IMR-90 (cell line): ENCODE measurements around the gene ZMIZ1. TPM values are rescaled to one million over a fixed set of nuclear protein-coding genes. Genes with fewer than 3 reads are reported as not detected.

Experiments used
- ATAC-seq: fragments of 200-7000 bp; cut with Tn5 transposase; 2 replicates; pipeline ENCODE4 v1.9.1; 2020; ENCODE audit warnings: low read depth, mild to moderate bottlenecking, moderate library complexity
- BruUV-seq: library from RNA; stranded (reverse); fragments of 400-500 nt; replicated peaks from 2 replicates; lab custom pipeline; 2021; lab: Mats Ljungman, UMichigan
- CTCF ChIA-PET: fragments of 300-600 bp; formaldehyde crosslinking; extraction: SDS; loops from one replicate; lab custom pipeline; 2021; ENCODE audit warnings: antibody characterized with exemption; lab: Yijun Ruan, JAX
- POLR2A ChIA-PET: fragments of 300-600 bp; sonication (Branson Sonifier 250); formaldehyde crosslinking; loops from one replicate; lab custom pipeline; 2022; ENCODE audit warnings: antibody characterized with exemption; ENCODE audit not compliant: unreplicated experiment; lab: Charles Lee
- DNase-seq: peaks from one replicate; pipeline ENCODE4 v3.0.0; 2013
- H2AFZ ChIP-seq: replicated peaks from 2 replicates; pipeline ENCODE3; 2013; ENCODE audit warnings: low read length, mild to moderate bottlenecking; ENCODE audit not compliant: poor library complexity
- H2AK5ac ChIP-seq: 2 replicates; pipeline ENCODE4 v1.6.1; 2013; ENCODE audit warnings: low read depth, low read length, inconsistent platforms
- H2AK9ac ChIP-seq: replicated peaks from 2 replicates; pipeline ENCODE3; 2013; ENCODE audit warnings: mild to moderate bottlenecking, low read depth, low read length, moderate library complexity; ENCODE audit not compliant: poor library complexity
- H2BK120ac ChIP-seq: 2 replicates; pipeline ENCODE4 v1.6.1; 2013; ENCODE audit warnings: low read depth, low read length, inconsistent platforms
- H2BK15ac ChIP-seq: 3 replicates; pipeline ENCODE4 v1.6.1; 2013; ENCODE audit warnings: low read depth, low read length, inconsistent platforms
- H2BK20ac ChIP-seq: 2 replicates; pipeline ENCODE4 v1.6.1; 2013; ENCODE audit warnings: low read depth, mild to moderate bottlenecking, inconsistent platforms, low read length, moderate library complexity
- H2BK5ac ChIP-seq: 2 replicates; pipeline ENCODE4 v1.6.1; 2013; ENCODE audit warnings: mild to moderate bottlenecking, low read depth, low read length, inconsistent platforms; ENCODE audit not compliant: poor library complexity, severe bottlenecking
- H3K14ac ChIP-seq: replicated peaks from 2 replicates; pipeline ENCODE4 v1.6.1; 2013; ENCODE audit warnings: low read depth, low read length, inconsistent platforms
- H3K18ac ChIP-seq: 2 replicates; pipeline ENCODE4 v1.6.1; 2013; ENCODE audit warnings: low read depth, low read length, control low read depth
- H3K23ac ChIP-seq: 2 replicates; pipeline ENCODE4 v1.6.1; 2013; ENCODE audit warnings: low read depth, low read length, inconsistent platforms
- H3K27ac ChIP-seq: 2 replicates; pipeline ENCODE4 v1.5.1; 2013; ENCODE audit warnings: mild to moderate bottlenecking, control low read depth, low read length; ENCODE audit not compliant: insufficient read depth
- H3K27me3 ChIP-seq: 2 replicates; pipeline ENCODE4 v1.6.1; 2013; ENCODE audit warnings: low read length; ENCODE audit not compliant: control insufficient read depth, insufficient read depth
- H3K36me3 ChIP-seq: 2 replicates; pipeline ENCODE4 v1.6.1; 2013; ENCODE audit warnings: low read length, mixed read lengths; ENCODE audit not compliant: control insufficient read depth, insufficient read depth
- H3K4ac ChIP-seq: 2 replicates; pipeline ENCODE4 v1.6.1; 2013; ENCODE audit warnings: low read depth, low read length, inconsistent platforms
- H3K4me1 ChIP-seq: 2 replicates; pipeline ENCODE4 v1.6.1; 2013; ENCODE audit warnings: low read length, mixed read lengths; ENCODE audit not compliant: control insufficient read depth, insufficient read depth
- H3K4me2 ChIP-seq: 2 replicates; pipeline ENCODE4 v1.6.1; 2013; ENCODE audit warnings: low read depth, mild to moderate bottlenecking, control low read depth, low read length, moderate library complexity
- H3K4me3 ChIP-seq: 2 replicates; pipeline ENCODE4 v1.5.1; 2013; ENCODE audit warnings: low read depth, mild to moderate bottlenecking, control low read depth, low read length, moderate library complexity; ENCODE audit not compliant: insufficient read depth
- H3K56ac ChIP-seq: 2 replicates; pipeline ENCODE4 v1.6.1; 2013; ENCODE audit warnings: low read length, inconsistent platforms; ENCODE audit not compliant: insufficient read depth; ENCODE audit errors: extremely low read depth
- H3K79me1 ChIP-seq, 2 experiments: 2 replicates each; pipeline ENCODE4 v1.6.1; 2013; ENCODE audit warnings: low read length in 2 of 2, inconsistent platforms in 1 of 2, low read depth in 1 of 2
- H3K9ac ChIP-seq: 2 replicates; pipeline ENCODE4 v1.6.1; 2013; ENCODE audit warnings: low read depth, low read length, control low read depth
- H3K9me1 ChIP-seq: 2 replicates; pipeline ENCODE4 v1.6.1; 2013; ENCODE audit warnings: low read length, inconsistent platforms; ENCODE audit not compliant: insufficient read depth
- H3K9me3 ChIP-seq: 2 replicates; pipeline ENCODE4 v1.6.1; 2013; ENCODE audit warnings: low read length; ENCODE audit not compliant: control insufficient read depth, insufficient read depth
- H4K20me1 ChIP-seq: 2 replicates; pipeline ENCODE4 v1.6.1; 2013; ENCODE audit warnings: low read length, inconsistent platforms; ENCODE audit not compliant: insufficient read depth
- H4K5ac ChIP-seq: 2 replicates; pipeline ENCODE4 v1.6.1; 2013; ENCODE audit warnings: mild to moderate bottlenecking, low read depth, low read length, control low read depth
- H4K8ac ChIP-seq, 2 experiments: 2 replicates each; pipeline ENCODE4 v1.6.1; 2013; ENCODE audit warnings: low read depth in 2 of 2, low read length in 2 of 2, control low read depth in 1 of 2, inconsistent platforms in 1 of 2
- H4K91ac ChIP-seq: 2 replicates; pipeline ENCODE4 v1.6.1; 2013; ENCODE audit warnings: low read depth, low read length, inconsistent platforms; ENCODE audit not compliant: insufficient read depth
- BHLHE40 ChIP-seq: fragments of 150-350 bp; IDR thresholded peaks from 2 replicates; pipeline ENCODE4 v1.6.1; 2016; ENCODE audit warnings: mild to moderate bottlenecking, low read depth, low read length
- CEBPB ChIP-seq: IDR thresholded peaks from 2 replicates; pipeline ENCODE4 v1.6.1; 2012; ENCODE audit warnings: low read depth, low read length, improper control_type of control experiment
- CHD1 ChIP-seq: IDR thresholded peaks from 2 replicates; pipeline ENCODE4 v1.6.1; 2012; ENCODE audit warnings: low read depth, low read length, improper control_type of control experiment
- CTCF ChIP-seq: conservative IDR thresholded peaks from 2 replicates; pipeline ENCODE4 v1.5.1; 2012; ENCODE audit warnings: mild to moderate bottlenecking, low read depth, low read length, improper control_type of control experiment
- FOS ChIP-seq: fragments of 150-350 bp; IDR thresholded peaks from 2 replicates; pipeline ENCODE4 v1.6.1; 2016; ENCODE audit warnings: low read depth, low read length
- MAFK ChIP-seq: IDR thresholded peaks from 2 replicates; pipeline ENCODE4 v1.6.1; 2012; ENCODE audit warnings: low read depth, low read length, improper control_type of control experiment
- MAZ ChIP-seq: IDR thresholded peaks from 2 replicates; pipeline ENCODE4 v1.6.1; 2012; ENCODE audit warnings: low read depth, mild to moderate bottlenecking, low read length, improper control_type of control experiment, moderate library complexity, borderline replicate concordance
- MXI1 ChIP-seq: IDR thresholded peaks from 2 replicates; pipeline ENCODE4 v1.6.1; 2012; ENCODE audit warnings: low read depth, mild to moderate bottlenecking, low read length, moderate library complexity, borderline replicate concordance
- NFE2L2 ChIP-seq: fragments of 150-350 bp; IDR thresholded peaks from 2 replicates; pipeline ENCODE4 v1.6.1; 2016; ENCODE audit warnings: low read depth, mild to moderate bottlenecking, low read length
- POLR2A ChIP-seq: IDR thresholded peaks from 2 replicates; pipeline ENCODE4 v1.6.1; 2012; ENCODE audit warnings: mild to moderate bottlenecking, low read depth, low read length
- RAD21 ChIP-seq: IDR thresholded peaks from 2 replicates; pipeline ENCODE4 v1.6.1; 2012; ENCODE audit warnings: low read length, improper control_type of control experiment
- RCOR1 ChIP-seq: IDR thresholded peaks from 2 replicates; pipeline ENCODE4 v1.6.1; 2012; ENCODE audit warnings: mild to moderate bottlenecking, low read length, improper control_type of control experiment; ENCODE audit not compliant: insufficient replicate concordance
- RFX5 ChIP-seq: IDR thresholded peaks from 2 replicates; pipeline ENCODE4 v1.8.0; 2012; ENCODE audit warnings: low read depth, mild to moderate bottlenecking, low read length, moderate library complexity
- SMC3 ChIP-seq: fragments of 150-350 bp; IDR thresholded peaks from 2 replicates; pipeline ENCODE4 v1.6.1; 2016; ENCODE audit warnings: low read depth, mild to moderate bottlenecking, antibody characterized with exemption, low read length, moderate library complexity
- USF2 ChIP-seq: fragments of 150-350 bp; IDR thresholded peaks from 2 replicates; pipeline ENCODE4 v1.6.1; 2017; ENCODE audit warnings: mild to moderate bottlenecking, antibody characterized with exemption, low read length, low read depth
- WGBS, 2 experiments: methylation state at CpG; one replicate each; pipeline versions ENCODE4 v1.1.5 to v1.1.7; 2013; ENCODE audit warnings: missing lambda C conversion rate in 2 of 2; ENCODE audit not compliant: insufficient read length in 1 of 2; ENCODE audit errors: extremely low coverage in 2 of 2; 5-methylcytosine and 5-hydroxymethylcytosine counted together
- dilution Hi-C: fragments of 300-500 bp; cut with HindIII; formaldehyde crosslinking; loops from one replicate; pipeline ENCODE4 v1.14.3; 2018; ENCODE audit warnings: low sequenced_read_pairs; ENCODE audit not compliant: unreplicated experiment
- in situ Hi-C: fragments of 300-500 bp; cut with MboI; formaldehyde crosslinking; loops from 3 replicates; pipeline ENCODE4 v1.14.3; 2019; ENCODE audit warnings: low sequenced_read_pairs, inconsistent platforms, mixed read lengths
- intact Hi-C: fragments of 100-400 bp; cut with micrococcal nuclease; formaldehyde crosslinking; loops from 2 replicates; pipeline ENCODE4 v1.10.0; 2022
- polyA plus RNA-seq, 3 experiments: library from polyadenylated mRNA; depleted of rRNA; stranded (reverse); fragments of >200 nt; gene quantifications; 2 replicates each; pipeline ENCODE4 v1.2.3, GENCODE V29; 2012; ENCODE audit warnings: low replicate concordance in 1 of 3
- total RNA-seq: library from RNA; depleted of rRNA; stranded (reverse); fragments of >200 nt; gene quantifications from 2 replicates; pipeline ENCODE4 v1.2.3, GENCODE V29; 2012
- TF ChIP-seq, protein P1 (sequence below): fragments of 150-350 bp; IDR thresholded peaks from 2 replicates; pipeline ENCODE4 v1.6.1; 2016; ENCODE audit warnings: low read depth, mild to moderate bottlenecking, low read length, moderate library complexity, borderline replicate concordance

The ZMIZ1 gene
- total and polyA plus RNA-seq, 2 of the 4 experiments (the other 2 are of a cell fraction), result 6.6 to 48.7 TPM

DNA sequence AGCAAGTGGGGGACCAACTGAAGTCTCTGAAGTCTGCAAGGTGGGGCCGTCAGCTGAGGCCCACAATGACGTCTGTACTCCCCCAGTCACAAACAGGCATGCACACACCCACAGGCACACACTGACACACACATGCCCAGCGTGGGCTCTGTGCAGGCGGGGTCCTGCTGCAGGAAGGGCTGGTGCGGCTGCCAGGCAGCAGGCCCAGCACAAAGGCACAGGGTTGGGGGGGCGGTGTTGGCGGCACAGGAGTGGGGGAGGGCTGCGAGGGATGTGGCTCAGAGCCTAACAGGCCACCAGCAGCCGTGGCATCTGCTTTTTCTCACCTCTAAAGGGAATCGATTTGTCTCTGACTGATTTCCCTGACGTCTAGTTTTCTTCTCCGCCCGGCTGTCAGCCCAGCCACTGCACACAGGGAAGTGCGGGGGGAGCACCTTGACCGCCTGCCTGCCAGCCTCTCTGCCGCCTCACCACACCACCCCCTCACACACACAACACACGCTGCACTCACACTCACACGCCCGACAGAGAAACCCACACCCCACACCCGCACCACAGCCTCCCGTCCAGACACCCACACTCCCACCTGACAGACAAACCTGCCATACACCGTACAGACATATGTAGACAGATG, 43.5 kb upstream of the ZMIZ1 start:
- H2BK20ac ChIP-seq, result no peak overlapping the region
- H3K79me1 ChIP-seq, result no peaks in the 10 kb centered on the region
- no peak overlapping the region for H2AK9ac ChIP-seq
- no peak overlapping the region for H2BK120ac ChIP-seq
- no TSS peak for BruUV-seq
- H4K91ac ChIP-seq, result no peak overlapping the region
- no peak overlapping the region for H3K23ac ChIP-seq
- H2AK5ac ChIP-seq, result no peak overlapping the region
- no peak overlapping the region for H4K5ac ChIP-seq
- ChIA-PET POLR2A (no interaction called here), CTCF (no interaction called here)
- H4K20me1 ChIP-seq, result no peaks in the 10 kb centered on the region; the same call in 1 of the 2 replicates
- peak overlapping the region; percentile 56 for H2AFZ ChIP-seq
- no peak overlapping the region for H3K4ac ChIP-seq
- H4K8ac ChIP-seq, result no peak overlapping the region
- no peak overlapping the region for H3K14ac ChIP-seq
- 15% methylated on average over 4 of the region's 22 CpGs; no CpG with 5 or more reads in 1 of the 2 experiments for WGBS, 2 experiments
- no peak overlapping the region for H3K4me3 ChIP-seq
- DNase-seq (no peak), ATAC-seq (no peak)
- in situ Hi-C loops, result no loop called here
- no peaks in the 10 kb centered on the region for H3K36me3 ChIP-seq
- peaks cover 21% of the 10 kb centered on the region for H3K27me3 ChIP-seq
- no peak overlapping the region for H3K27ac ChIP-seq
- peaks cover 4% of the 10 kb centered on the region; the same call in 1 of the 2 replicates for H3K9me1 ChIP-seq
- no peak overlapping the region for H3K18ac ChIP-seq
- intact Hi-C loops, result no loop called here
- H3K4me1 ChIP-seq, result no peaks in the 10 kb centered on the region; the same call in 1 of the 2 replicates
- dilution Hi-C loops, result no loop called here
- H3K56ac ChIP-seq, result no peak overlapping the region
- H2BK5ac ChIP-seq, result no peak overlapping the region
- no peak overlapping the region for H3K4me2 ChIP-seq
- no peaks in the 10 kb centered on the region for H3K9me3 ChIP-seq
- no peak overlapping the region for H3K9ac ChIP-seq
- no peak overlapping the region for H2BK15ac ChIP-seq
- no peak for TF ChIP-seq POLR2A
- TF ChIP-seq SMC3, result no peak
- no peak for TF ChIP-seq USF2
- no peak for TF ChIP-seq FOS
- no peak for TF ChIP-seq NFE2L2
- no peak for TF ChIP-seq BHLHE40
- TF ChIP-seq CHD1, result no peak
- no peak for TF ChIP-seq RCOR1
- no peak for TF ChIP-seq MXI1
- TF ChIP-seq CEBPB, result no peak
- TF ChIP-seq, protein P1, sequence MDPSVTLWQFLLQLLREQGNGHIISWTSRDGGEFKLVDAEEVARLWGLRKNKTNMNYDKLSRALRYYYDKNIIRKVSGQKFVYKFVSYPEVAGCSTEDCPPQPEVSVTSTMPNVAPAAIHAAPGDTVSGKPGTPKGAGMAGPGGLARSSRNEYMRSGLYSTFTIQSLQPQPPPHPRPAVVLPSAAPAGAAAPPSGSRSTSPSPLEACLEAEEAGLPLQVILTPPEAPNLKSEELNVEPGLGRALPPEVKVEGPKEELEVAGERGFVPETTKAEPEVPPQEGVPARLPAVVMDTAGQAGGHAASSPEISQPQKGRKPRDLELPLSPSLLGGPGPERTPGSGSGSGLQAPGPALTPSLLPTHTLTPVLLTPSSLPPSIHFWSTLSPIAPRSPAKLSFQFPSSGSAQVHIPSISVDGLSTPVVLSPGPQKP, result no peak
- no peak for TF ChIP-seq MAZ
- no peak for TF ChIP-seq MAFK
- no peak for TF ChIP-seq RAD21
- TF ChIP-seq RFX5, result no peak
- no peak for TF ChIP-seq CTCF
